ENCODE results near the gene ARHGEF37.
"Not testable (repeated sequence)": the region's sequence is repeated elsewhere in the genome, so short reads cannot be mapped to it uniquely, and the experiment has no call there.

ARHGEF37 gene

GRCh38 chr5:149567226-149567625 lies 14.1 kb upstream of the ARHGEF37 start:
- no peak for DNase-seq

- DNase-seq: no peak
Observed at GRCh38 chr5:149572170-149572569, 9.1 kb upstream of the ARHGEF37 start.

- no peak for DNase-seq
Observed at GRCh38 chr5:149572576-149573231, 8.6 kb upstream of the ARHGEF37 start.

- no peak for DNase-seq
Observed at GRCh38 chr5:149575131-149575530, 6.2 kb upstream of the ARHGEF37 start.

- no peak for DNase-seq
Observed at GRCh38 chr5:149576021-149576420, 5.3 kb upstream of the ARHGEF37 start.

GRCh38 chr5:149578896-149579295 lies 2.4 kb upstream of the ARHGEF37 start:
- no peak for DNase-seq

GRCh38 chr5:149580808-149581191 lies 498 bp upstream of the ARHGEF37 start:
- DNase-seq: no peak

- no peak for DNase-seq
Observed at GRCh38 chr5:149581931-149582768, 852 bp downstream of the ARHGEF37 start.

GRCh38 chr5:149583394-149583793 lies 2.1 kb downstream of the ARHGEF37 start:
- DNase-seq: no peak

GRCh38 chr5:149584121-149584520 lies 2.8 kb downstream of the ARHGEF37 start:
- no peak for DNase-seq

GRCh38 chr5:149585910-149586309 lies 4.6 kb downstream of the ARHGEF37 start:
- no peak for DNase-seq

- DNase-seq: no peak
Observed at GRCh38 chr5:149586708-149587318, 5.5 kb downstream of the ARHGEF37 start.

- DNase-seq: no peak
Observed at GRCh38 chr5:149588936-149589335, 7.6 kb downstream of the ARHGEF37 start.

- no peak for DNase-seq
Observed at GRCh38 chr5:149593370-149593769, 12.1 kb downstream of the ARHGEF37 start.

GRCh38 chr5:149594206-149594895 lies 13.1 kb downstream of the ARHGEF37 start:
- no peak for DNase-seq

GRCh38 chr5:149595105-149595504 lies 13.8 kb downstream of the ARHGEF37 start:
- DNase-seq: peak; percentile 24

GRCh38 chr5:149596712-149597111 lies 15.4 kb downstream of the ARHGEF37 start:
- no peak for DNase-seq

GRCh38 chr5:149597618-149598017 lies 16.3 kb downstream of the ARHGEF37 start:
- no peak for DNase-seq

GRCh38 chr5:149598234-149598633 lies 16.9 kb downstream of the ARHGEF37 start:
- not testable (repeated sequence) for DNase-seq

- no peak for DNase-seq
Observed at GRCh38 chr5:149598966-149599365, 17.7 kb downstream of the ARHGEF37 start.

- DNase-seq: no peak
Observed at GRCh38 chr5:149599375-149599774, 18.1 kb downstream of the ARHGEF37 start.

GRCh38 chr5:149600932-149601331 lies 19.6 kb downstream of the ARHGEF37 start:
- no peak for DNase-seq

GRCh38 chr5:149603210-149603609 lies 21.9 kb downstream of the ARHGEF37 start:
- no peak for DNase-seq
